Measurements from ENCODE around the gene COL25A1.

DNA sequence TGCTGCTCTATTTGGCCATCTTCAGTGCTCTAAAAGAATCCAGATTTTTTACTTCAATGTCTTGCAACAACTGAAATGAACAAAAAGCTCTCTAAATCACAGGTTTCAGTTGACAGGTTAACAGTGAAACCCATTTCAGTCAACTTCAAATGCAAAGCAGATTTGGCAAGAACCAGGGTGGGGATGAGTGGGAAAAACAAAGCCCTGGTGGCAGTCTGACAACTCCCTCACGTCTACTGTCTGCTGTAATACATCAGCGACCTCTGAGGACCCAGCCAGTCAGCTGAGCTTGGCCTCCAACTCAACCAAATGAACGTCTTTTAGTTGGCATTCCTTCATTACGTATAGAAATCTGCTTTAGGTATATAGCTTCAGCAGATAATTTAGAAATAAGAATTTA is 95.8 kb downstream of the COL25A1 start:
- TF ChIP-seq POLR2AphosphoS5 (IDR thresholded peaks at IDR 0.05; ENCODE audit: borderline replicate concordance, low read depth, low read length) (no peak), EZH2 (IDR thresholded peaks at IDR 0.05) (no peak), FOXP2 (optimal IDR thresholded peaks at IDR 0.05; ENCODE audit: control extremely low read depth, extremely low read length, insufficient read depth) (no peak)
